ENCODE data around the gene DRD1. TPM values are rescaled to one million over a fixed set of nuclear protein-coding genes. Genes with fewer than 3 reads are reported as not detected.

The DRD1 gene
- total RNA-seq, 2 experiments from 2014 or later: not detected

- Mint-ChIP-seq H3K27ac (no peak overlapping the region), H3K36me3 (ENCODE audit: low read depth) (no peaks in the 10 kb centered on the region), H3K27me3 (peaks cover 30% of the 10 kb centered on the region), H3K9me3 (no peaks in the 10 kb centered on the region), H3K4me1 (ENCODE audit: low read depth) (no peaks in the 10 kb centered on the region), H3K4me3 (no peak overlapping the region)
- no peak overlapping the region for H3K27ac ChIP-seq (ENCODE audit: low read depth in 1 of 2, low read length in 2 of 2)
- ChIA-PET CTCF (no interaction called here), POLR2A (no interaction called here)
- no peak for DNase-seq
- no peaks in the 10 kb centered on the region for H3K9me3 ChIP-seq (ENCODE audit: control insufficient read depth in 1 of 2, insufficient read depth in 1 of 2, low read length in 2 of 2)
- intact Hi-C loops (cut with DNase I, micrococcal nuclease): no loop called here
- TF ChIP-seq CTCF (IDR thresholded peaks at IDR 0.05): no peak
- no peaks in the 10 kb centered on the region for H3K4me1 ChIP-seq (ENCODE audit: insufficient read depth, low read length)
- peaks cover 0 to 7% of the 10 kb centered on the region in 2 experiments for H3K27me3 ChIP-seq (ENCODE audit: control insufficient read depth in 1 of 2, insufficient read depth in 2 of 2, low read length in 2 of 2)
- no peaks in the 10 kb centered on the region for H3K36me3 ChIP-seq (ENCODE audit: insufficient read depth, low read length)
- no peak for ATAC-seq (ENCODE audit: poor library complexity)
- H3K4me3 ChIP-seq (ENCODE audit: low read length): no peak overlapping the region
Measured at GRCh38 chr5:175390352-175391083, 53.5 kb downstream of the DRD1 start.

Other genes with a start within 250 kb of the DRD1 start
- gene SFXN1, start 34.4 kb upstream of the DRD1 start, total RNA-seq: 100 to 1,000 TPM; 133 to 138 TPM
- gene HRH2, start 213.9 kb upstream of the DRD1 start, total RNA-seq: 1 to 10 TPM; 2.9 to 3.4 TPM